Measurements from ENCODE around the gene SRSF9. TPM values are rescaled to one million over a fixed set of nuclear protein-coding genes. Genes with fewer than 3 reads are reported as not detected.

SRSF9 gene
- total RNA-seq, 4 donors from 2014 or later: 64.5 to 107 (median 79.9) TPM

DNA sequence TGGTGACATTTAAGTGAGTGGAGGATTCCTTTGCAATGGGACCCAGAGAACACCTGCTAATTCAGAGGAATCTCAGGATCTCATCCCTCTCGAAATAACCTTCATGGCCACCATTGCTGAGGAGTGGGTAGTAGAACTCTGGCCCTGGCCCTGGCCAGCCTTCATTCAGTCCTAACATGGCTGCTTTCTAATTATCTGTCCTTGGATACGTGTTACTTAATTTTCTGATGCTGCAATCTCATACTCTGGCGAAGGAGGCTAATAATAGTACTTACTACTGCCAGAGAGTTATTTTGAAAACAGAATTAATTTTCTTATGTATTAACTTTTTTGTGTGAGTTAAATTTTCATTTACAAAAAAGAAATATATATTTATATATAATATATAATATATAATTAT lies 43.8 kb downstream of the SRSF9 start:
- WGBS, 2 donors: 80 to 86% methylated on average over 3 of the region's 3 CpGs

DNA sequence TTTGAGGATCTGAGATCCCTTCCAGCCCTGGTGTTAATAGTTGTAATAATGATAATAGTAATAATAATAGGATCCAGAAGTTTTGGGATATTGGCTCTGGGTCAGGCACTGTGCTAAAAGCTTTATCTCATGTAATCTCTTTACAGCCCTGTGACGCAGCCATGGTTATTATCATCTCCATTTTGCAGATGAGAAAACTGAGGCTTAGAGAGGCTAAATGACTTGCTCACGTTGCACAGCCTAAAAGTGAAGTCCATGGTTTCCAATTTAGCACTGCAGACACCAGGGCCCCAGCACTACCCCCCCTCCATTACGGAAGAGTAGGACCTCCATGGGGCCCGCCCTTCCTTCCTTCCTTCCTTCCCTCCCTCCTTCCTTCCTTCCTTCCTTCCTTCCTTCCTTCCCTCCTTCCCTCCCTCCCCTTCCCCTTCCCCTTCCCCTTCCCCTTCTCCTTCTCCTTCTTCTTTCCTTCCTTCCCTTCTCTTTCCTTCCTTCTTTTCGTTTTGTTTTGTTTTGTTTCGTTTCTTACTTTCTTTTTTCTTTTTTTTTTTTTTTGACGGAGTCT lies 46.6 kb downstream of the SRSF9 start:
- Histone ChIP-seq H3K27me3 (no peaks in the 10 kb centered on the region), H3K36me3 (no peaks in the 10 kb centered on the region), H3K4me1 (no peaks in the 10 kb centered on the region), H3K9me3 (no peaks in the 10 kb centered on the region), H3K4me3 (replicated peaks in 1 of 3) (no peak overlapping the region), H3K27ac (no peak overlapping the region)
- DNase-seq: no peak
- TF ChIP-seq, protein P1, sequence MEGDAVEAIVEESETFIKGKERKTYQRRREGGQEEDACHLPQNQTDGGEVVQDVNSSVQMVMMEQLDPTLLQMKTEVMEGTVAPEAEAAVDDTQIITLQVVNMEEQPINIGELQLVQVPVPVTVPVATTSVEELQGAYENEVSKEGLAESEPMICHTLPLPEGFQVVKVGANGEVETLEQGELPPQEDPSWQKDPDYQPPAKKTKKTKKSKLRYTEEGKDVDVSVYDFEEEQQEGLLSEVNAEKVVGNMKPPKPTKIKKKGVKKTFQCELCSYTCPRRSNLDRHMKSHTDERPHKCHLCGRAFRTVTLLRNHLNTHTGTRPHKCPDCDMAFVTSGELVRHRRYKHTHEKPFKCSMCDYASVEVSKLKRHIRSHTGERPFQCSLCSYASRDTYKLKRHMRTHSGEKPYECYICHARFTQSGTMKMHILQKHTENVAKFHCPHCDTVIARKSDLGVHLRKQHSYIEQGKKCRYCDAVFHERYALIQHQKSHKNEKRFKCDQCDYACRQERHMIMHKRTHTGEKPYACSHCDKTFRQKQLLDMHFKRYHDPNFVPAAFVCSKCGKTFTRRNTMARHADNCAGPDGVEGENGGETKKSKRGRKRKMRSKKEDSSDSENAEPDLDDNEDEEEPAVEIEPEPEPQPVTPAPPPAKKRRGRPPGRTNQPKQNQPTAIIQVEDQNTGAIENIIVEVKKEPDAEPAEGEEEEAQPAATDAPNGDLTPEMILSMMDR (IDR thresholded peaks at IDR 0.05): no peak
- no peak for TF ChIP-seq POLR2A (IDR thresholded peaks at IDR 0.05)
- intact Hi-C loops (cut with DNase I): no loop called here
- 68 to 79% methylated on average over 7 of the region's 7 CpGs for WGBS, 2 donors

More for the DNA sequence above, 43.8 kb downstream of the SRSF9 start:
- DNase-seq: no peak
- Histone ChIP-seq H3K4me3 (replicated peaks in 1 of 3) (no peak overlapping the region), H3K27me3 (no peaks in the 10 kb centered on the region), H3K4me1 (no peaks in the 10 kb centered on the region), H3K9me3 (no peaks in the 10 kb centered on the region), H3K27ac (no peak overlapping the region), H3K36me3 (no peaks in the 10 kb centered on the region)
- TF ChIP-seq, protein P1 (IDR thresholded peaks at IDR 0.05): no peak
- no peak for TF ChIP-seq POLR2A (IDR thresholded peaks at IDR 0.05)
- intact Hi-C loops (cut with DNase I): no loop called here

DNA sequence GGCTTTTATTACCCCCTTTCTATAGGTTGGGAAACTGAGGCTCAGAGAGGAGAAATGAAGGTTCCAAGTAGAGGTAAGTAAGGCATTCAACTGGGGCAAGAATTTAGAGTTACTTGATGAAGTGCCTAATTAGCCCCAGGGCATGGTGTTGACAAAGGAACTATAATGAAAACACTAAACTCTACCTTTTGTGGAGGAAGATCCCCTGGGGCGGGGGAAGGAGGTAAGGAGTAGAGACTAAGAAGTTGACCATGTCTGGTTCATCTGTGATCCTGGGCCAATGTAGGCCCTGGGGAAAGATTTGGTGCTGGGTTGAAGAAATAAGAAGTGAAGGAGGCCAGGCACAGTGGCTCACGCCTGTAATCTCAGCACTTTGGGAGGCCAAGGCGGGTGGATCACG lies 47.8 kb downstream of the SRSF9 start:
- Histone ChIP-seq H3K4me1 (no peaks in the 10 kb centered on the region), H3K4me3 (replicated peaks in 1 of 3) (no peak overlapping the region), H3K9me3 (no peaks in the 10 kb centered on the region), H3K27ac (no peak overlapping the region), H3K36me3 (no peaks in the 10 kb centered on the region), H3K27me3 (no peaks in the 10 kb centered on the region)
- intact Hi-C loops (cut with DNase I): no loop called here
- TF ChIP-seq, protein P1 (IDR thresholded peaks at IDR 0.05): no peak
- TF ChIP-seq POLR2A (IDR thresholded peaks at IDR 0.05): no peak
- 81 to 92% methylated on average over 4 of the region's 4 CpGs for WGBS, 2 donors
- DNase-seq: no peak

DNA sequence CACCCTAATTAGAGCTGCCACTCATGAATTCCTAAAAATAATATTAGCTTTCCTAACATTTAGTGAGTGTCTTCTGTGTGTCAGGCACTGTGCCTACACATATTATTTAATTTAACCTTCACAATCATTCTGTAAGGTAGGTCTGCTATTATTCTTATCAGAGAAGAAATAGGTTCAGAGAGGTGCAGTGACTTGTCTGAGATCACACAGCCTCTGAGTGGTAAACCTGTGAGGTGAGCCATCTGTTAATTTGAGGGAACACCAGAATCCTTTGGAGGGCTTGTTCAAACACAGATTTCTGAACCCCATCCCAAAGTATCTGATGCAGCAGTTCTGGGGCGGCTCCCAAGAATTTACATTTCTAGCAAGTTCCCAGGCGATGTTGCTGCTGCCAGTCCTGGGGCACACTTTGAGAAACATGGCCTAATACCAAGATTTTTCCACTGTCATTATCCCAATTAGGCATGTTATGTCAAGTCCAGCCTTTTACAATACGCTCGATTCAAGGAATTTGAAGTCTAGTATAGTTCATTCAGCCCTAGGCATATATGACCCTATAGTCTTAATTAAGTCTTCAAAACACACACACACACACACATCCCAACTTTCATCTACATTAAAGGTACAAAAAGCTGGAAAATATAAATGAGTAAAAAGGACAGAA lies 51.5 kb downstream of the SRSF9 start:
- Histone ChIP-seq H3K27me3 (no peaks in the 10 kb centered on the region), H3K4me1 (no peaks in the 10 kb centered on the region), H3K4me3 (replicated peaks in 1 of 3) (no peak overlapping the region), H3K9me3 (no peaks in the 10 kb centered on the region), H3K36me3 (no peaks in the 10 kb centered on the region), H3K27ac (no peak overlapping the region)
- no peak for TF ChIP-seq POLR2A (IDR thresholded peaks at IDR 0.05)
- TF ChIP-seq, protein P1 (IDR thresholded peaks at IDR 0.05): no peak
- intact Hi-C loops (cut with DNase I): no loop called here
- WGBS, 2 donors: 93 to 95% methylated on average over 4 of the region's 4 CpGs
- DNase-seq: no peak

DNA sequence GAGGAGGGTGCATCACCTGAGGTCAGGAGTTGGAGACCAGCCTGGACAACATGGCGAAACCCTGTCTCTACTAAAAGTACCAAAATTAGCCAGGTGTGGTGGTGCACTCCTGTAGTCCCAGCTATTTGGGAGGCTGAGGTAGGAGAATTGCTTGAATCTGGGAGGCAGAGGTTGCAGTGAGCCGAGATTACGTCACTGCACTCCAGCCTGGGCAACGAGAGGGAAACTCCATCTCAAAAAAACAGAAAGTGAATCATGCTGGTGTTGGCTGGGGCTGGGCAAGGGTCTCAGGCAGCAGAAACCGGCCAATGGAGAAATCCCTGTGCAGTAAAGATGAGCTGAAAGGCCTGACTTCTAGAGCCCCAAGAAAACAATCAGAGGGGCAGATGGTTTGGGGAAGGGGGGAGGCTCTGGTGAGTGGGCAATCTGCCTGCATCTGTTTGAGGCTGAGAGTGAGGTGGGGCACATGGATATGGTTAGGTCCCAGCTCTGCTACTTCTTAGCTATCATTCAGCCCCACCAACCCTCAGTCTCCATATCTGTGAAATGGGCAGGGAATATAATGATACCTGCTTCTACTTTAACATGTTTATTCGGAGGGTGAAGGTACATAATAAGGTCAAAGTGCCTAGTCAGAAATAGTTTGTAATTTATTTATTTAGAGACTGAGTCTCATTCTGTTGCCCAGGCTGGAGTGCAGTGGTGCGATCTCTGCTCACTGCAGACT lies 52.9 kb downstream of the SRSF9 start:
- H3K4me3 ChIP-seq (replicated peaks in 1 of 3): no peak overlapping the region
- no peak overlapping the region for H3K27ac ChIP-seq
- H3K9me3 ChIP-seq: no peaks in the 10 kb centered on the region
- 82 to 88% methylated on average over 7 of the region's 7 CpGs for WGBS, 2 donors
- TF ChIP-seq, protein P1 (IDR thresholded peaks at IDR 0.05): no peak
- TF ChIP-seq POLR2A (IDR thresholded peaks at IDR 0.05): no peak
- intact Hi-C loops (cut with DNase I): no loop called here
- no peaks in the 10 kb centered on the region for H3K4me1 ChIP-seq
- no peak for DNase-seq
- no peaks in the 10 kb centered on the region for H3K27me3 ChIP-seq
- H3K36me3 ChIP-seq: no peaks in the 10 kb centered on the region
